ENCODE measurements around the gene OSGIN1.

Gene OSGIN1

DNA sequence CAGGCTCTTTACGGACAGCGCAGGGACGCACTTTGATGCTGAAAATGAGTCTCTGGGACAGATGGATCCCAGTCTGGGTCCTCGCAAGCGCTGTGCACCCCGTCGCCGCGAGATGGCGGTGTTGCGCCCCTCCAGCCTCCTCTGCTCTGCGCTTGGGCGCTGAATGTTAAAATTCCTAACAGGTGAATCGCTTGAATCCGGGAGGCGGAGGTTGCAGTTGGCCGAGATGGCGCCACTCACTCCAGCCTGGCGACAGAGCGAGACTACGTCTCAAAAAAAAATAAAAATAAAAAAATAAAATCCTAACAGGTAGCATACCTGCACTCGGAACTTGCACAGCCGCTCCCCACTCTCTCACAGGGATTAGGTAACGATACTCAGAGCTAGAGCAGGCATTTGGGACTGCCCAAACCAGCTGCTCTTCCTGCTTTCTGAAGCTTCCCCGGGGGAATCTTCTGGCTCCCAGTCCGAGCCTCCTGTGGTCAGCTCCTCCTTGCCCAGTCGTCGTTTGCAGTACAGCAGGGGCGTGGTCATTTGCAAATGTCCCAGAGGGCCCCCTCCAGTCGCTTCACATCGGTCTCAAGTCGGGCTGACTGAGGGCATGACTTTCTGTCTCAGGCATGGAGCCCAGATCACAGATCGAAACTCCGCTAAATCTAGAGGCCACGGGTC is 26.2 kb upstream of the OSGIN1 start:
- peak; percentile 15 to 24 for DNase-seq (ENCODE audit: low read depth in 2 of 2)

DNA sequence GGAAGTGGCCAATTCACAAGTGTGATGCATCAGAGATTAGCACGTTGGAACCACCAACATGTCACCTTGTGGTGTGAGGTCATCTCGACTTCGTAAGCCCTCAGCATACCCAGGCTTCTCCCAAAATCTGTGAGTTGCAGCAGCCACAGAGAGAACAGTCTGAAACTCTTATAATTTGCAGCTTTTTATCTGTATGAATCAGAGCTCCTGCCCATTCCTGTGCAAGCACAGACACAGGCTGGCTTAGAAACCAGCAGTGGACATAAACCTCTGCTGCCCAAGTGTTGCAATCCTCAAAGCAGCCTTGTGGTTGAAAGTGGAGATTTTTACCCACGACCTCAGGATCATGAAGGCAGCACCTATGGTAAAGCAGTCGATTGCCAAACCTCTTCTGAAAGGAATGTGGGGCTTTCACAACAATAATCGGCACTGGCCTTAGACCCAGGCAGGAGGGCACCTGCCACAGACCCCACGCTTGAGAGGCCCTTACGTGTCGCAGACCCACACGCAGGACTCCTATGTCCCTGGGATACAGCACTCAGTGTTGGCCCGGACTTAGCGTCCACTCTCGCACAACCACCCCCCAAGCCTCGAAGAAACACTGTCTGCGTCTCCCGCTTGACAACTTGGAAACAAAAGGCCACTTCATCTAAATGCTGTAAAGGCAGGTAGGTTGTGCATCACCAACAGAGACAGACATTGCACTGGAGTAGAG is 24.5 kb upstream of the OSGIN1 start:
- no peak for DNase-seq (ENCODE audit: low read depth in 2 of 2)

DNA sequence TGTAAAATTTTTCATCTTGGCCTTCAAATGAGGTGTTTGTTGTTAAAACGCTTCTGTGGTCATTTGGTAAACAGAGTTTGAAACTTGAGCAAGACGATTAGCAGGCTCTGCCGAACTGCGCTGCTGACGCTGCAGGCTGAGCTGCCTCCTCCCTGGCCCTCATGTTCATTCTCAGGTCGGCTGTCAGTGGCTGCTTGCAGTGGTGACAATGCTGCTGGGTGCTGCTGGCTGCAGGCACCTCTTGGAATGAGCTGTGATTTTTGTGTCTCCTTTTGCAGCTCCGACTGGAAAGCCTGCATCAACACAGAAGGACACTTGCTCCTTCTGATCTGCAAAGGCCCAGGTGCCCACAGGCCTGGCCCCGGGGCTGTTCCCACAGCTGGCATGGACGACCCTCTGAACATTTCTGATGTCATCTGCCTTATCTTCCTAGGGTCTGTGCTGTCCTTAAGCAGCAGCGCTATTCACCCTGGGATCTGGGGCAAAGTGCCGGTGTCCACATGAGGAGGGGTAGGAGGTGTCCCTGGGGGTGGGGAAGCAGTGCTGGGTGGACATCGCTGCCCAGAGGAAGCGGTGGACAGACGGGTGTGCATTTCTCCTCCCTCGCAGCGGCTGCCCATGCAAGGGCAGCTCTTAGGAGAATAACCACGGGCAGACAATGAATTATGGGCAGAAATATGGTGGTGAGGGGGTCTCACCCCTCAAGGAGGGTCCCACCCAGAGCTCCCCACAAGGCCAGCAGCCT is 23.1 kb upstream of the OSGIN1 start:
- DNase-seq (ENCODE audit: low read depth in 2 of 2) = no peak

DNA sequence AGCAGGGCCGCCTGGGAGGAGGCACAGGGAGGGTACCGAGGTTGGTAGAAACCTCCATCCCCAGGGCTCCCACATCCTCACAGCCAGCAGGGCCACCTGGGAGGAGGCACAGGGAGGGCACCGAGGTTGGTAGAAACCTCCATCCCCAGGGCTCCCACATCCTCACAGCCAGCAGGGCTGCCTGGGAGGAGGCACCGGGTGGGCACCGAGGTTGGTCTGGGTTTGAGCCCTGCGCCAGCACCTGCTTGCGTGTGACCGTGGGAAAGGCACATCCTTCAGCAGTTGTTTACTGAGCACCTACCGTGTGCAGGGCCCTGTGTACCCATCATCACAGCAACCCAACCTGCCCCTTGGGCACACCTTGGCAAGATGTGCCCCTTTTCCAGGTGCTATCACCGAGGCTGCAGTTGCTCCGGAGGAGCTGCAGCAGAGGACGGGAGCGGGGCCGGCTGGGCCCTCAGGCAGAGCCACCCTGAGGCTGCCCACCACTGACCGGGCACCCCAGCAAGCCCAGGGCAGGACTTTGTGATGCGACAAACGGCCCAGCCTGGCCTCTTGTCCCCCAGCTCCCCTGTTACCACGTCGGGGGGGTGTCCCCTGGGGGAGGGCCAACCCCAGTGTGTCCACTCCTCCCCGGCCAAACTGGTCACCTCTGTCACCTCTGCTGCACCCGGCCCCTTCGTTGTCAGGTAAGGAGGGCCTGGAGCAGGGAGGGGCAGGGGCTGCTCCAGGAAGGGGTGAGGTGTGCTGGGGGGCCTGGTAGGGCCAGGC is 22.1 kb upstream of the OSGIN1 start:
- no peak for DNase-seq (ENCODE audit: low read depth in 2 of 2)

GRCh38 chr16:83931556-83931955 is 21.5 kb upstream of the OSGIN1 start:
- DNase-seq (ENCODE audit: low read depth in 2 of 2) = no peak

DNA sequence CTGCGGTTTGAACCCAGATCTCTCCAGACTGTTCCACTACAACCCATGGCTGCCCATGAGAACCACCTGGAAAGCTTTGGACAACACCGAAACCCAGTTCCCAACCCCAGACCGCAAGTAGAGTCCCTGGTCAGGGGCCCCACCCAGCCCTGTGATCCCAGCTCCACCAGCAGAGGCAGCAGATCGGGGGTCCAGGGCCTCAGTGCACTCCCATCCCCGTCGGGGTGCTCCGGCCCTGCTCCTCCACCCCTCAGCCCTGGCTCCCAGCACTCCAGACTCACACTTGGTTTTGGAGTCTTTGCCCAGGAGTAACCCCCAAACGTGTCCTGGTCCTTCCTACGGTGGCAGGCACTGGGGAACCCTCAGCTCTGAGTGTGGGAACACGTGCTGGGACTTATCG is 20.7 kb upstream of the OSGIN1 start:
- no peak for DNase-seq (ENCODE audit: low read depth in 2 of 2)

- DNase-seq (ENCODE audit: low read depth in 2 of 2) = no peak
Measured at GRCh38 chr16:83932955-83933673, 19.9 kb upstream of the OSGIN1 start.

DNA sequence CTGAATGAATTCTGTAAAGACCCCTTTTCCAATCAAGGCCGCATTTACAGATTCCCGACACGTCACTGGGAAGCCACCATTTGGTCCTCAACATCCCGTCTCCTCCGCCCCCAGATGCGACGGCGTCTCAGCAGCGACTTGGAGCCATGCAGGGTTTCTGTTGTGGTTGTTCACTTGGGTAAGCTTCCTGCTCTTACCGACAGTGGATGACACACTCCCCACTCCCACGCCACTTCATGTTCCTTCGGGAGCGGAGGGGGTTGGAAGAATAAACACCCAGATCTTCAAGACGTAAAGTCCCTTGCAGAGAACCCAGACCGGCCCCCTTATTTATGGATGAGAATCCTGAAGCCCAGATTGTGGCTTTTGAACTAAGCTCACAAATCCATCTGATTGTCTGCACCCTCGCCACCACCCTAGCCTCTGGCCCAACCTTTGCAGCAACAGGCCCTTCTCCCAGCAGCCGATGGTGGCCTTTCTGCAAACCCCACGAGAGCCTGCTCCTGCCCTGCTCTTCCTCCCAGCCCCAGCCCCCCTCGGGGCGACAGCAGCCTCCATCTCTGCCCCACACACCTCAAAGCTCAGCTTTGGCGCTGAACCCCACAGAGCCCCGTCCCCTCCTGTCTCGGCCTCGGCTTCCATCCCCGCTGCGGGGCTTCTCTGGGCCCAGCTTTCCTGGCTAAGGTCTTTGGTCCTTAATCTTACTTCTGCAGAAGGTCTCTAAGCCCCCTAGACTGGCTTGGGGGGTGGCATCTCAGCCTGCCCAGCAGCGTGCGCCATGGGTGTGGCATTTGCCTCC is 19.0 kb upstream of the OSGIN1 start:
- no peak for DNase-seq (ENCODE audit: low read depth in 2 of 2)

DNA sequence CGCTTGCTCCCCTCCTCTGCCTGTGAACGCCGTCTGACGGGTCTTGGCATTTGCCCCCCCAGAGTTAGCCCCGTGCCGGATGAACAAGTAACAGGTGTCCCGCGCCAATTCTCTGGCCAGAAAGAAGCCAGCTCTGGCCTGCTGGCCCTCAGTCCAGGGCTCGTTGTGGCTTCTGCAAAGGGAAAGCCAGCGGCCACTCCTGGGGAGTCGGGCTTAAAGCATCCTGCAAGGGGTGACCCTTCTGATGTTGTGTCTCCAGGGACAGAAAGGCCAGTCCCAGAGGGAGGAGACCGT is 18.4 kb upstream of the OSGIN1 start:
- no peak for DNase-seq (ENCODE audit: low read depth in 2 of 2)

DNA sequence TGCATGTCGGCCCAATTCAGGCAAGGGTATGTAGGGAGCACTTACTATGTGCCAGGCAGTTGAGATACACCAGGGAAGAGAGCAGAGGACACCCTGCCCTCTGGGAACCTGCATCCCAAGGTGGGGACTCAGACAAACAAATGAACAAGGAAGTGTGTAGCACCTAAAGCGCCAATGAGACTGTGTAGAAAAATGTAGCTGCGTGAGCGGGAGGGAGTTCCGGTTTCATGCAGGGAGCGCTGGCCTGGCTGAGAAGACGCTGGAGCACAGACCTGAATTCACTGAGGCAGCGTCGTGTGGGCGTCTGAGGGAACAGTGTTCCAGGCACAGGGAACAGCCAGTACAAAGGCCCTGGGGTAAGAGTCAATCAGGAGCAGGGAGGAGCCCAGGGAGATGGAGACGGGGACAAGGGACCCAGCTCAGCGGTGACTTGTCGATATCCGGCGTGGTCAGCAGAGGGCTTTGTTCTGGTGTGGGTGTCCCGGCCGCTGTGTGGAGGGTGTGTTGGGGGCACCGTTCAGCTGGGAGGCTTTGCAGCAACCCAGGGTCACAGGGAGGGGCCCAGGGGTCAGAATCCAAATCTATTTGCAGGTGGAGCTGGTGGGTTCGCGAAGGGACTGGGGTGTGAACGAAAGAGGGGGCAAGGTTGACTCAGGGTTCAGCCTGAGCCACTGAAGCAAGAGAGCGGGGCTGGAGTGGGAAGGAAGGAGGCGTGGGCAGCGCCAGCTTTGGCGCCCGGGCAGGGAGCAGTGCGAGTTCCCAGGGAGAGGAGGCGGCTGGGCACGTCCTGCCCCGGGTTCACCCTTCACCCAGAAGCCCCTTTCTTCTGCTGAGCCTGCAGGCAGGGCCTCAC is 17.8 kb upstream of the OSGIN1 start:
- DNase-seq (ENCODE audit: low read depth in 2 of 2) = no peak

DNA sequence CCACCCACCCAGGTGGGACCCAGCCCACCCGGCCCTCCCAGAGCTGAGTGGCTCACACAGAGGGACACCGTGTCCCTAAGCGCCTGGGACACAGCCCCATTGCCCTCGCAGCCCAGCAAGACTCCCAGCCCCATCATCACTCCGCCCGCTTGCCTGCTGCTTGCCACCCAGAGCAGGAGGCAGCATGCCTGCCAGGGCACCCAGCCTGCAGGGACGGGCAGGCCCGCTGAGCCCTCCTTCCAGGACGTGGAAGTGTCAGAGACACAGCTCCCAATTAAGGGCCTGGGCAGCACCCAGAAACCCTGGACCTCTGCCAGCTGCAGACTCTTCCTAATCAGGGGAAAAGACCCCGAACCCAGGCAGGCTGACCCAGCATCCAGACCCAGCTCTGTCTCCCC is 17.2 kb upstream of the OSGIN1 start:
- no peak for DNase-seq (ENCODE audit: low read depth in 2 of 2)

- DNase-seq (ENCODE audit: low read depth in 2 of 2) = no peak
Measured at GRCh38 chr16:83936581-83937165, 16.4 kb upstream of the OSGIN1 start.

- no peak for DNase-seq (ENCODE audit: low read depth in 2 of 2)
Measured at GRCh38 chr16:83937267-83937666, 15.8 kb upstream of the OSGIN1 start.

- DNase-seq (ENCODE audit: low read depth in 2 of 2) = no peak
Measured at GRCh38 chr16:83937922-83938885, 14.8 kb upstream of the OSGIN1 start.

GRCh38 chr16:83939266-83939855 is 13.7 kb upstream of the OSGIN1 start:
- no peak for DNase-seq (ENCODE audit: low read depth in 2 of 2)

- no peak for DNase-seq (ENCODE audit: low read depth in 2 of 2)
Measured at GRCh38 chr16:83940119-83940518, 12.9 kb upstream of the OSGIN1 start.

GRCh38 chr16:83940630-83941378 is 12.2 kb upstream of the OSGIN1 start:
- no peak for DNase-seq (ENCODE audit: low read depth in 2 of 2)
